ENCODE data around the gene ATRNL1. TPM values are rescaled to one million over a fixed set of nuclear protein-coding genes. Genes with fewer than 3 reads are reported as not detected.
"Not testable (repeated sequence)": the region's sequence is repeated elsewhere in the genome, so short reads cannot be mapped to it uniquely, and the experiment has no call there.

Gene ATRNL1
- total and polyA plus RNA-seq, 4 donors, result 0.40 to 26.9 (median 5.3) TPM

DNA sequence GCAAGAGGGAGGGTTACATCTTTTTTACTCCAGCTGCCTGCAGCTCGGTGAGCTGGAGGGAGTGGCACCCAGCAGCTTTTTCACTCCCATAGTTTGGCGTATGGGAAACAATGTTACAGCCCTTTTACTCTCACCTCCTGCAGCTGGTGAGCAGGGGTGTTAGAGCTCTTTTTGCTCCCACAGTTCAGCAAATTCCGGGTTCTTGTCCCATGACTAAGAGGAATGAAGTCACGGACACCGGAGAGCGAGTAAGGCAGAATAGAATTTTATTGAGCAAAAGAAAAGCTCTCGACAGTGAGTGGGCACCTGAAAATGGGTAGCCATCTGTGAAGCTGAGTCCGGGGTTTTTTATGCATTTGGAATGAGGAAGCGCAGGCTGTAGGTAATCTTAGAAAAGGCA is 733.2 kb downstream of the ATRNL1 start:
- Histone ChIP-seq H3K4me1 (ENCODE audit: control insufficient read depth in 4 of 4, insufficient read depth in 4 of 4, low read length in 3 of 4) (no peaks in the 10 kb centered on the region), H3K36me3 (ENCODE audit: control insufficient read depth in 4 of 4, insufficient read depth in 3 of 4, low read depth in 1 of 4, low read length in 3 of 4) (no peaks in the 10 kb centered on the region), H3K9ac (ENCODE audit: low read depth in 1 of 2, low read length in 2 of 2) (no peak overlapping the region), H3K9me3 (ENCODE audit: control insufficient read depth in 4 of 4, low read length in 3 of 4) (peaks cover 0 to 2% (median 0%) of the 10 kb centered on the region in 4 donors), H3K4me3 (ENCODE audit: low read depth in 1 of 3, low read length in 3 of 3) (no peak overlapping the region), H3K27me3 (ENCODE audit: control insufficient read depth in 4 of 4, insufficient read depth in 4 of 4, low read length in 3 of 4) (no peaks in the 10 kb centered on the region), H3K27ac (ENCODE audit: low read depth in 1 of 2, low read length in 2 of 2) (no peak overlapping the region)
- no peak for DNase-seq (ENCODE audit: low spot score)
- TF ChIP-seq RXRA (IDR thresholded peaks at IDR 0.05), result no peak
- no peak for TF ChIP-seq ZBTB33 (IDR thresholded peaks at IDR 0.05)
- TF ChIP-seq TAF1 (conservative IDR thresholded peaks at IDR 0.05), result no peak
- TF ChIP-seq NR2F2 (IDR thresholded peaks at IDR 0.05), result no peak
- no peak for TF ChIP-seq ATF3 (IDR thresholded peaks at IDR 0.05)
- TF ChIP-seq FOXA2 (IDR thresholded peaks at IDR 0.05), result no peak
- TF ChIP-seq YY1 (IDR thresholded peaks at IDR 0.05), result no peak
- WGBS, result 95% methylated on average over 9 of the region's 9 CpGs

GRCh38 chr10:115827231-115828009 is 734.3 kb downstream of the ATRNL1 start:
- DNase-seq (ENCODE audit: low spot score), result no peak
- Histone ChIP-seq H3K4me1 (ENCODE audit: control insufficient read depth in 4 of 4, insufficient read depth in 4 of 4, low read length in 3 of 4) (no peaks in the 10 kb centered on the region), H3K4me3 (ENCODE audit: low read depth in 1 of 3, low read length in 3 of 3) (no peak overlapping the region), H3K9ac (ENCODE audit: low read depth in 1 of 2, low read length in 2 of 2) (no peak overlapping the region), H3K27ac (ENCODE audit: low read depth in 1 of 2, low read length in 2 of 2) (no peak overlapping the region), H3K36me3 (ENCODE audit: control insufficient read depth in 4 of 4, insufficient read depth in 3 of 4, low read depth in 1 of 4, low read length in 3 of 4) (no peaks in the 10 kb centered on the region), H3K9me3 (ENCODE audit: control insufficient read depth in 4 of 4, low read length in 3 of 4) (peaks cover 0 to 2% (median 0%) of the 10 kb centered on the region in 4 donors), H3K27me3 (ENCODE audit: control insufficient read depth in 4 of 4, insufficient read depth in 4 of 4, low read length in 3 of 4) (no peaks in the 10 kb centered on the region)
- 87% methylated on average over 6 of the region's 6 CpGs for WGBS
- TF ChIP-seq GABPA (IDR thresholded peaks at IDR 0.05 in 1 of 2, conservative IDR thresholded peaks at IDR 0.05 in 1 of 2) (no peak), ATF3 (IDR thresholded peaks at IDR 0.05) (no peak), JUND (IDR thresholded peaks at IDR 0.05) (no peak), EGR1 (IDR thresholded peaks at IDR 0.05; ENCODE audit: low read depth in 2 of 2) (no peak), SP1 (IDR thresholded peaks at IDR 0.05) (no peak), RXRA (IDR thresholded peaks at IDR 0.05) (no peak)
- TF ChIP-seq, protein P1, sequence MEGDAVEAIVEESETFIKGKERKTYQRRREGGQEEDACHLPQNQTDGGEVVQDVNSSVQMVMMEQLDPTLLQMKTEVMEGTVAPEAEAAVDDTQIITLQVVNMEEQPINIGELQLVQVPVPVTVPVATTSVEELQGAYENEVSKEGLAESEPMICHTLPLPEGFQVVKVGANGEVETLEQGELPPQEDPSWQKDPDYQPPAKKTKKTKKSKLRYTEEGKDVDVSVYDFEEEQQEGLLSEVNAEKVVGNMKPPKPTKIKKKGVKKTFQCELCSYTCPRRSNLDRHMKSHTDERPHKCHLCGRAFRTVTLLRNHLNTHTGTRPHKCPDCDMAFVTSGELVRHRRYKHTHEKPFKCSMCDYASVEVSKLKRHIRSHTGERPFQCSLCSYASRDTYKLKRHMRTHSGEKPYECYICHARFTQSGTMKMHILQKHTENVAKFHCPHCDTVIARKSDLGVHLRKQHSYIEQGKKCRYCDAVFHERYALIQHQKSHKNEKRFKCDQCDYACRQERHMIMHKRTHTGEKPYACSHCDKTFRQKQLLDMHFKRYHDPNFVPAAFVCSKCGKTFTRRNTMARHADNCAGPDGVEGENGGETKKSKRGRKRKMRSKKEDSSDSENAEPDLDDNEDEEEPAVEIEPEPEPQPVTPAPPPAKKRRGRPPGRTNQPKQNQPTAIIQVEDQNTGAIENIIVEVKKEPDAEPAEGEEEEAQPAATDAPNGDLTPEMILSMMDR (IDR thresholded peaks at IDR 0.05; ENCODE audit: low read depth, low read length, missing input control), result no peak

GRCh38 chr10:115828182-115828581 is 735.0 kb downstream of the ATRNL1 start:
- H3K27ac ChIP-seq (ENCODE audit: low read depth in 1 of 2, low read length in 2 of 2); H3K4me3 ChIP-seq (ENCODE audit: low read depth in 1 of 3, low read length in 3 of 3); H3K36me3 ChIP-seq (ENCODE audit: control insufficient read depth in 4 of 4, insufficient read depth in 3 of 4, low read depth in 1 of 4, low read length in 3 of 4); DNase-seq (ENCODE audit: low spot score); H3K4me1 ChIP-seq (ENCODE audit: control insufficient read depth in 4 of 4, insufficient read depth in 4 of 4, low read length in 3 of 4); H3K9ac ChIP-seq (ENCODE audit: low read depth in 1 of 2, low read length in 2 of 2); H3K9me3 ChIP-seq (ENCODE audit: control insufficient read depth in 4 of 4, low read length in 3 of 4); H3K27me3 ChIP-seq (ENCODE audit: control insufficient read depth in 4 of 4, insufficient read depth in 4 of 4, low read length in 3 of 4): not testable (repeated sequence)
- WGBS, result 91% methylated on average over 4 of the region's 4 CpGs

Measured in liver (tissue), 9 donors.